ENCODE data around the gene KCNJ8.

- TF ChIP-seq CTCF (IDR thresholded peaks at IDR 0.05) = no peak
- TF ChIP-seq POLR2A (IDR thresholded peaks at IDR 0.05) = no peak
Observed at GRCh38 chr12:21823581-21823980, 49.1 kb upstream of the KCNJ8 start.
